Transverse colon (tissue), 3 donors: ENCODE data around the gene DOCK2.

Source experiments
- POLR2A ChIP-seq: fragments of 450-650 bp; IDR thresholded peaks from one replicate; pipeline ENCODE4 v1.6.1; 2016; ENCODE audit warnings: antibody characterized with exemption, mild to moderate bottlenecking, moderate library complexity
- TF ChIP-seq, protein P1 (sequence below), 5 experiments: fragments of 200-600 bp in 3 of 5; fragments of 450-650 bp in 2 of 5; sonication (generic) in 3 of 5; IDR thresholded peaks; 1 replicate in 2 of 5; 2 replicates in 3 of 5; pipeline ENCODE4 v1.5.1; 2016 to 2017; ENCODE audit warnings: antibody characterized with exemption in 5 of 5, inconsistent platforms in 3 of 5, mild to moderate bottlenecking in 2 of 5, moderate library complexity in 1 of 5

DNA sequence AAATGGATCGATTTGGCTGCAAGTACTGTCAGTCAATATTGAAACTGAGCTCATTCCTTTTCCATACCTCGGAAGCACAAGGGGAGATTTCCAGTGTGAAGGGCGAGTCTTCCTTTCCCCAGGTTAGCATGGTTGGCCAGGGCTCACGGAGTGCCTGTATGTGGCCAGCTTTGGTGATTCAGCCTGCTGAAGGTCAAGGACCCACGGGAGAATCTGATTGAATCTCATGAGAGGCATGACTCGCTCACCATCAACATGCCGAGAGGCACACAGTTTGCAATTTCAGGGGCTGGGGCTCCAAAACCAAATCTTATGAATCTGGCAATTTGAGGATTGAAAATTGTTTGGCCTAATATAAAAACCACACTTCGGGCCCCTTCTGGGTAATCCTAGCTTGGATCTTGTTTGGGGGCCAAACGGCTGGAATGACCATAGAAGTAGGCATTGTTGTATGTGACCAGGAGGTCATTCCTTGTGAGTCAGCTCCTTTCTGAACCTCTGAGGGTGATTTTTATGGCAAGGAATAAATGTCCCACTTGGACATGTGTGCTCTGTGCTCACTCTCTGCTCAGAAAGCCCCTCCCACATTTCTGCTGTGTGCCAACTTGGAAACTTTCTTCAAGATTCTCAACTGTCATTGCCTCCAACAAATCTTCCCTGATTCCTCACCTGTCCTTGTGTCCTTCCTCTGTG lies 69.8 kb downstream of the DOCK2 start:
- TF ChIP-seq, protein P1, sequence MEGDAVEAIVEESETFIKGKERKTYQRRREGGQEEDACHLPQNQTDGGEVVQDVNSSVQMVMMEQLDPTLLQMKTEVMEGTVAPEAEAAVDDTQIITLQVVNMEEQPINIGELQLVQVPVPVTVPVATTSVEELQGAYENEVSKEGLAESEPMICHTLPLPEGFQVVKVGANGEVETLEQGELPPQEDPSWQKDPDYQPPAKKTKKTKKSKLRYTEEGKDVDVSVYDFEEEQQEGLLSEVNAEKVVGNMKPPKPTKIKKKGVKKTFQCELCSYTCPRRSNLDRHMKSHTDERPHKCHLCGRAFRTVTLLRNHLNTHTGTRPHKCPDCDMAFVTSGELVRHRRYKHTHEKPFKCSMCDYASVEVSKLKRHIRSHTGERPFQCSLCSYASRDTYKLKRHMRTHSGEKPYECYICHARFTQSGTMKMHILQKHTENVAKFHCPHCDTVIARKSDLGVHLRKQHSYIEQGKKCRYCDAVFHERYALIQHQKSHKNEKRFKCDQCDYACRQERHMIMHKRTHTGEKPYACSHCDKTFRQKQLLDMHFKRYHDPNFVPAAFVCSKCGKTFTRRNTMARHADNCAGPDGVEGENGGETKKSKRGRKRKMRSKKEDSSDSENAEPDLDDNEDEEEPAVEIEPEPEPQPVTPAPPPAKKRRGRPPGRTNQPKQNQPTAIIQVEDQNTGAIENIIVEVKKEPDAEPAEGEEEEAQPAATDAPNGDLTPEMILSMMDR (IDR thresholded peaks at IDR 0.05), result no peak
- no peak for TF ChIP-seq POLR2A
